IMR-90 (cell line): ENCODE measurements around the gene ZNRF3. TPM values are rescaled to one million over a fixed set of nuclear protein-coding genes. Genes with fewer than 3 reads are reported as not detected.

Experiments used
- ATAC-seq: fragments of 200-7000 bp; cut with Tn5 transposase; 2 replicates; pipeline ENCODE4 v1.9.1; 2020; ENCODE audit warnings: low read depth, mild to moderate bottlenecking, moderate library complexity
- BruUV-seq: library from RNA; stranded (reverse); fragments of 400-500 nt; replicated peaks from 2 replicates; lab custom pipeline; 2021; lab: Mats Ljungman, UMichigan
- CTCF ChIA-PET: fragments of 300-600 bp; formaldehyde crosslinking; extraction: SDS; loops from one replicate; lab custom pipeline; 2021; ENCODE audit warnings: antibody characterized with exemption; lab: Yijun Ruan, JAX
- POLR2A ChIA-PET: fragments of 300-600 bp; sonication (Branson Sonifier 250); formaldehyde crosslinking; loops from one replicate; lab custom pipeline; 2022; ENCODE audit warnings: antibody characterized with exemption; ENCODE audit not compliant: unreplicated experiment; lab: Charles Lee
- DNase-seq: peaks from one replicate; pipeline ENCODE4 v3.0.0; 2013
- H2AFZ ChIP-seq: replicated peaks from 2 replicates; pipeline ENCODE3; 2013; ENCODE audit warnings: low read length, mild to moderate bottlenecking; ENCODE audit not compliant: poor library complexity
- H2AK5ac ChIP-seq: 2 replicates; pipeline ENCODE4 v1.6.1; 2013; ENCODE audit warnings: low read depth, low read length, inconsistent platforms
- H2AK9ac ChIP-seq: replicated peaks from 2 replicates; pipeline ENCODE3; 2013; ENCODE audit warnings: mild to moderate bottlenecking, low read depth, low read length, moderate library complexity; ENCODE audit not compliant: poor library complexity
- H2BK120ac ChIP-seq: 2 replicates; pipeline ENCODE4 v1.6.1; 2013; ENCODE audit warnings: low read depth, low read length, inconsistent platforms
- H2BK15ac ChIP-seq: 3 replicates; pipeline ENCODE4 v1.6.1; 2013; ENCODE audit warnings: low read depth, low read length, inconsistent platforms
- H2BK20ac ChIP-seq: 2 replicates; pipeline ENCODE4 v1.6.1; 2013; ENCODE audit warnings: low read depth, mild to moderate bottlenecking, inconsistent platforms, low read length, moderate library complexity
- H2BK5ac ChIP-seq: 2 replicates; pipeline ENCODE4 v1.6.1; 2013; ENCODE audit warnings: mild to moderate bottlenecking, low read depth, low read length, inconsistent platforms; ENCODE audit not compliant: poor library complexity, severe bottlenecking
- H3K14ac ChIP-seq: replicated peaks from 2 replicates; pipeline ENCODE4 v1.6.1; 2013; ENCODE audit warnings: low read depth, low read length, inconsistent platforms
- H3K18ac ChIP-seq: 2 replicates; pipeline ENCODE4 v1.6.1; 2013; ENCODE audit warnings: low read depth, low read length, control low read depth
- H3K23ac ChIP-seq: 2 replicates; pipeline ENCODE4 v1.6.1; 2013; ENCODE audit warnings: low read depth, low read length, inconsistent platforms
- H3K27ac ChIP-seq: 2 replicates; pipeline ENCODE4 v1.5.1; 2013; ENCODE audit warnings: mild to moderate bottlenecking, control low read depth, low read length; ENCODE audit not compliant: insufficient read depth
- H3K27me3 ChIP-seq: 2 replicates; pipeline ENCODE4 v1.6.1; 2013; ENCODE audit warnings: low read length; ENCODE audit not compliant: control insufficient read depth, insufficient read depth
- H3K36me3 ChIP-seq: 2 replicates; pipeline ENCODE4 v1.6.1; 2013; ENCODE audit warnings: low read length, mixed read lengths; ENCODE audit not compliant: control insufficient read depth, insufficient read depth
- H3K4ac ChIP-seq: 2 replicates; pipeline ENCODE4 v1.6.1; 2013; ENCODE audit warnings: low read depth, low read length, inconsistent platforms
- H3K4me1 ChIP-seq: 2 replicates; pipeline ENCODE4 v1.6.1; 2013; ENCODE audit warnings: low read length, mixed read lengths; ENCODE audit not compliant: control insufficient read depth, insufficient read depth
- H3K4me2 ChIP-seq: 2 replicates; pipeline ENCODE4 v1.6.1; 2013; ENCODE audit warnings: low read depth, mild to moderate bottlenecking, control low read depth, low read length, moderate library complexity
- H3K4me3 ChIP-seq: 2 replicates; pipeline ENCODE4 v1.5.1; 2013; ENCODE audit warnings: low read depth, mild to moderate bottlenecking, control low read depth, low read length, moderate library complexity; ENCODE audit not compliant: insufficient read depth
- H3K56ac ChIP-seq: 2 replicates; pipeline ENCODE4 v1.6.1; 2013; ENCODE audit warnings: low read length, inconsistent platforms; ENCODE audit not compliant: insufficient read depth; ENCODE audit errors: extremely low read depth
- H3K79me1 ChIP-seq, 2 experiments: 2 replicates each; pipeline ENCODE4 v1.6.1; 2013; ENCODE audit warnings: low read length in 2 of 2, inconsistent platforms in 1 of 2, low read depth in 1 of 2
- H3K9ac ChIP-seq: 2 replicates; pipeline ENCODE4 v1.6.1; 2013; ENCODE audit warnings: low read depth, low read length, control low read depth
- H3K9me1 ChIP-seq: 2 replicates; pipeline ENCODE4 v1.6.1; 2013; ENCODE audit warnings: low read length, inconsistent platforms; ENCODE audit not compliant: insufficient read depth
- H3K9me3 ChIP-seq: 2 replicates; pipeline ENCODE4 v1.6.1; 2013; ENCODE audit warnings: low read length; ENCODE audit not compliant: control insufficient read depth, insufficient read depth
- H4K20me1 ChIP-seq: 2 replicates; pipeline ENCODE4 v1.6.1; 2013; ENCODE audit warnings: low read length, inconsistent platforms; ENCODE audit not compliant: insufficient read depth
- H4K5ac ChIP-seq: 2 replicates; pipeline ENCODE4 v1.6.1; 2013; ENCODE audit warnings: mild to moderate bottlenecking, low read depth, low read length, control low read depth
- H4K8ac ChIP-seq, 2 experiments: 2 replicates each; pipeline ENCODE4 v1.6.1; 2013; ENCODE audit warnings: low read depth in 2 of 2, low read length in 2 of 2, control low read depth in 1 of 2, inconsistent platforms in 1 of 2
- H4K91ac ChIP-seq: 2 replicates; pipeline ENCODE4 v1.6.1; 2013; ENCODE audit warnings: low read depth, low read length, inconsistent platforms; ENCODE audit not compliant: insufficient read depth
- RFX5 ChIP-seq: IDR thresholded peaks from 2 replicates; pipeline ENCODE4 v1.8.0; 2012; ENCODE audit warnings: low read depth, mild to moderate bottlenecking, low read length, moderate library complexity
- WGBS, 2 experiments: methylation state at CpG; one replicate each; pipeline versions ENCODE4 v1.1.5 to v1.1.7; 2013; ENCODE audit warnings: missing lambda C conversion rate in 2 of 2; ENCODE audit not compliant: insufficient read length in 1 of 2; ENCODE audit errors: extremely low coverage in 2 of 2; 5-methylcytosine and 5-hydroxymethylcytosine counted together
- dilution Hi-C: fragments of 300-500 bp; cut with HindIII; formaldehyde crosslinking; loops from one replicate; pipeline ENCODE4 v1.14.3; 2018; ENCODE audit warnings: low sequenced_read_pairs; ENCODE audit not compliant: unreplicated experiment
- in situ Hi-C: fragments of 300-500 bp; cut with MboI; formaldehyde crosslinking; loops from 3 replicates; pipeline ENCODE4 v1.14.3; 2019; ENCODE audit warnings: low sequenced_read_pairs, inconsistent platforms, mixed read lengths
- intact Hi-C: fragments of 100-400 bp; cut with micrococcal nuclease; formaldehyde crosslinking; loops from 2 replicates; pipeline ENCODE4 v1.10.0; 2022
- polyA plus RNA-seq, 3 experiments: library from polyadenylated mRNA; depleted of rRNA; stranded (reverse); fragments of >200 nt; gene quantifications; 2 replicates each; pipeline ENCODE4 v1.2.3, GENCODE V29; 2012; ENCODE audit warnings: low replicate concordance in 1 of 3
- total RNA-seq: library from RNA; depleted of rRNA; stranded (reverse); fragments of >200 nt; gene quantifications from 2 replicates; pipeline ENCODE4 v1.2.3, GENCODE V29; 2012

The ZNRF3 gene
- total and polyA plus RNA-seq, 2 of the 4 experiments (the other 2 are of a cell fraction), result 1.4 to 2.4 TPM

DNA sequence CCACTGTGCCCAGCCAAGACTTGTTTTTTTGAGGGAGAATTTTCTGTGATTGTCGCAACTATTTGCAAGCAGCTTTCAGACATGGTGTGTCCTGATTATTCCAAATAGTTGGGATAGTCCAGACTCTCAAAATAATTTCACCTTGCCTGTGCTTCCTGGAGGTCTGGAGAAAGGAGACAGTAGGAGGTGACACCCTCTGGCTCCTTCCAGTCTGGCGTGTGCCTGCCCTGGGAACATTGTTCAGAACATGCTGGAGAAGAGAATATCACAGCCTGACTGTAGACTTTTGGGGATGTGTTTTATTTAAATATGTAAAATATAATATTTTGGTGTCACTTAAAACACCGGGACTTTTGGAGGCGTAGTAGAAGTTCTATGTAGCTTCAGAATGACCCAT, 14.9 kb downstream of the ZNRF3 start:
- peaks cover 14 to 40% of the 10 kb centered on the region in 2 experiments for H3K79me1 ChIP-seq
- intact Hi-C loops, result no loop called here
- H2AK9ac ChIP-seq, result no peak overlapping the region
- H4K20me1 ChIP-seq, result peaks cover 3% of the 10 kb centered on the region; the same call in 1 of the 2 replicates
- no peak overlapping the region for H3K27ac ChIP-seq
- no peak overlapping the region for H3K4me3 ChIP-seq
- no peaks in the 10 kb centered on the region for H3K27me3 ChIP-seq
- ATAC-seq (no peak), DNase-seq (no peak)
- H3K4me2 ChIP-seq, result no peak overlapping the region
- H4K5ac ChIP-seq, result no peak overlapping the region
- H3K9me1 ChIP-seq, result peaks cover 11% of the 10 kb centered on the region
- no peak overlapping the region for H3K18ac ChIP-seq
- POLR2A ChIA-PET, result no interaction called here
- H2BK120ac ChIP-seq, result no peak overlapping the region
- TF ChIP-seq RFX5, result no peak
- H2BK5ac ChIP-seq, result no peak overlapping the region
- BruUV-seq, result no TSS peak
- H3K9ac ChIP-seq, result no peak overlapping the region
- H2BK20ac ChIP-seq, result no peak overlapping the region
- no peaks in the 10 kb centered on the region for H3K36me3 ChIP-seq
- no peak overlapping the region for H3K14ac ChIP-seq
- in situ Hi-C loops, result no loop called here
- no CpG with 5 or more reads among the region's 4 CpGs for WGBS, 2 experiments
- H4K91ac ChIP-seq, result no peak overlapping the region
- no peaks in the 10 kb centered on the region for H3K9me3 ChIP-seq
- H3K4ac ChIP-seq, result no peak overlapping the region
- CTCF ChIA-PET, result no interaction called here
- H3K4me1 ChIP-seq, result peaks cover 8% of the 10 kb centered on the region
- dilution Hi-C loops, result no loop called here
- no peak overlapping the region for H2AFZ ChIP-seq
- H2BK15ac ChIP-seq, result no peak overlapping the region
- no peak overlapping the region for H2AK5ac ChIP-seq
- H3K56ac ChIP-seq, result no peak overlapping the region
- H3K23ac ChIP-seq, result no peak overlapping the region
- no peak overlapping the region for H4K8ac ChIP-seq
